HL-60/S4 treated with phorbol 12-myristate 13-acetate at 8.2 ng/mL for 4 days and 3 days (cell line): Measurements from ENCODE around the gene EXOC1L.

Source experiments
- in situ Hi-C: fragments of 300-500 bp; cut with MboI; formaldehyde crosslinking; loops from 2 replicates; pipeline ENCODE4 v1.15.0; 2022; ENCODE audit warnings: low sequenced_read_pairs

The EXOC1L gene

DNA sequence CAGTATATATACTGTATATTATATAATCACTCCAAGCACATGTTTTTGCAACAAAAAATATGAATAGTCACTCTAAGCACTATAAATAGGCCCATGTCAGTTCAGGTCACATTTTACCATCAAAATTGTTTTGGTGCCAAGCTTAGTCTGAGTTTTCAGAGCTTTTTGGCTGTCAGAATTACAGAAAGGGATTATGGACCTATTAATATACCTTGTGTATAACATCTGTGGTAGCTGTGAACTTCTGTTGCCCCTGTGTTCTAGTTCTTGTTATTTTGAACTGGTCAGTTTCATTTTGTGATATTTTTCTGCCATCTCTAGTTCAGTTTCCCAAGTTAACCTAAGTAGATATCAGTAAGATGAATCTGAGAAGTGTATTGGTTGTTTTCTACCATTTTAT lies 56.8 kb downstream of the EXOC1L start:
- in situ Hi-C loops, result no loop called here

- in situ Hi-C loops, result no loop called here
Observed at GRCh38 chr4:55879224-55879623, 59.6 kb downstream of the EXOC1L start.

GRCh38 chr4:55880652-55881280 lies 61.2 kb downstream of the EXOC1L start:
- in situ Hi-C loops, result no loop called here

DNA sequence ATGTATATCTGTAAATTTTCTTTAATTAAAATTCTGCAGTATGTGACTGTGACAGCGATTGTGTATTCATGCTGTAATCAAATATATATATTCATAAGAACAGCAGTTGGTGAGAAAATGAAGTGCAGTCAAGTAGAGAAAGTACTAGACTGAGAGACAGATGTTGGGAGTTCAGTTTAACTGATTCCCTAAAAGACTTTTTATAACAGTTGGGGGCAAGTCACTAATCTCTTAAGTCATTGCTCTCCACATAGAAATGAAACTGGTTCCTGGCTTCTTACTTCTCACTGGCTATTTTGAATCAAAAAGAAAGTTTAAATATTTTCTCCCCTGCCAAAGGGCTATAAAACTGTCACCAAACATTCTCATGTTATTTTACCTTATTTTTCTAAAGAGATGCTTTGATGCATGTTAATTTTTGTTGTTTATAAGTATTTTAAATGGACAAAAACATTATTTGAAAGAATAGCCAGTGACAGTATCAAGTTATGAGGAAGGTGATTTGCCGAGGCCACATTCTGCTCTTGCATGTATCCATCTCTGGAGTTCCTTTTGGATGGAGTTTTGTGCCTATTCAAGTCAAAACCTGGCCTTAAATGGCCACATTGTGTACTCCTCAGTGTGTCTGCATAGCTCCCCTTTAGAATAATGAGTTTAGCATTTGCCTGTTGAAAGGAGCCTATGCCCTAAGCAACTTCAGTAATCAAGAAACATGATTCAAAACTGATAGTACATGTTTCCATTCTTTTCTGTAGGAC lies 64.7 kb downstream of the EXOC1L start:
- in situ Hi-C loops, result no loop called here

DNA sequence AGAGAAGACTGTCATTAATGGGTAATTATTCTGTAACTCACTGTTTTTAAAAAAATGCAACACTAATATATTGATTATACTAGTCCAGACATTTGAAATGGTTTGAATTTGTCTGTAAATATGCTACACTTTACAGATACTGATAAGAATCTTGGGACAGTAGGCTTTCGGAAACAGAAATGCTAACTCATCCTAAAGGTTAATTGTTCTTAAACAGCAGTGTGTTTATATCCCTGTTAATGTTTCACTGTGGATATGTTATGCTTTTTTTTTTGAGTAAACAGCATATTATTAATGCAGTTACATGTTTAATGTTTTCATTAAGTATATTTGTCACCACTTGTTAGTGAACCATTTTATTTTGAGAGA lies 65.2 kb downstream of the EXOC1L start:
- in situ Hi-C loops, result no loop called here
